ENCODE results near the gene PLPP6.

- TF ChIP-seq CTCF (IDR thresholded peaks at IDR 0.05) (no peak), POLR2A (IDR thresholded peaks at IDR 0.05) (no peak)
These were observed 15.3 kb downstream of the PLPP6 start for GRCh38 chr9:4677392-4677791.

All from testis (tissue), 2 donors.